ENCODE results near the gene AMD1. TPM values are rescaled to one million over a fixed set of nuclear protein-coding genes. Genes with fewer than 3 reads are reported as not detected.
A peak's percentile ranks its signal among the peaks of the same experiment; 100 is the strongest.
"Not testable (repeated sequence)": the region's sequence is repeated elsewhere in the genome, so short reads cannot be mapped to it uniquely, and the experiment has no call there.

Gene AMD1
- total RNA-seq (100 to 1,000 TPM; 101 to 121 TPM), total RNA-seq (226 to 521 reads per million in 2 donors)

- peak; percentile 83 to 92 (median 90) for DNase-seq
- no peaks in the 10 kb centered on the region for H3K9me3 ChIP-seq (ENCODE audit: control insufficient read depth, low read length, poor library complexity, severe bottlenecking)
- Mint-ChIP-seq H3K27ac (peak within 1 kb of the TSS; percentile 94), H3K36me3 (ENCODE audit: low read depth) (no peaks in the 10 kb centered on the region), H3K4me1 (peaks cover 30% of the 10 kb centered on the region), H3K27me3 (no peaks in the 10 kb centered on the region), H3K4me3 (peak within 1 kb of the TSS; percentile 96)
- peak; percentile 80 for ATAC-seq
These were observed at the start of gene AMD1 for GRCh38 chr6:110873981-110874879. Gene AMD1, plus strand, starts transcription at chr6:110874785. Its CDS starts 321 bp downstream, at chr6:110875106.

DNA sequence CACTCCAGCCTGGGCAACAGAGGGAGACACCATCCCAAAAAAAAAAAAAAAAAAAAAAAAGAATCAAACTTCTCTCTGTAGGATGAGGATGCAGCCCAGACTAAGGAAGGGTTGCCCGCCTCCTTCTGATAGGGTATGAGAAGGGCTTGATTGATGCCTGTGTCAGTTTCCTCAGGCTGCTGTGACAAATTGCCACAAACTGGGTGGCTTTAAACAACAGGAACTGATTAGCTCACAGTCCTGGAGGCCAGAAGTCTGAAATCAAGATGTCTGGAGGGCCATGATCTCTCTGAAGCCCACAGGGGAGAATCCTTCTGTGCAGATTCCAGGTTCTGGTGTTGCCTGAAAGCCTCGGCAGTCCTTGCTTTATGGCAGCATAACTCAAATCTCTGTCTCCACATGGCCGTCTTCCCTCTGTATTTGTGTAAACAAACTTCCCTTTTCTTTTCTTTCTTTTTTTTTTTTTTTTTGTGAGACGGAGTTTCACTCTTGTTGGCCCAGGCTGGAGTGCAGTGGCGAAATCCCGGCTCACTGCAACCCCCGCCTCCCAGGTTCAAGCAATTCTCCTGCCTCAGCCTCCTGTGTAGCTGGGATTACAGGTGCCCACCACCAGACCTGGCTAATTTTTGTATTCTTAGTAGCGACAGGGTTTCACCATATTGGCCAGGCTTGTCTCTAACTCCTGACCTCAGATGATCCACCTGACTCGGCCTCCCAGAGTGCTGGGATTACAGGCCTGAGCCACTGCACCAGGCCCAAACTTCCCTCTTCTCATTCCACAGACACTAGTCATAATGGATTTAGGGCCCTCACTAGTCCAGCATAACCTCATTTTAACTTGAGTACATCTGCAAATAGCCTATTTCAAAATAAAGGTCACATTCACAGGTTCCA, 48.1 kb upstream of the AMD1 start:
- Mint-ChIP-seq H3K4me3 (no peak overlapping the region), H3K27me3 (peaks cover 5% of the 10 kb centered on the region), H3K4me1 (peaks cover 8% of the 10 kb centered on the region), H3K36me3 (ENCODE audit: low read depth) (peaks cover 3% of the 10 kb centered on the region), H3K27ac (no peak overlapping the region)
- no peaks in the 10 kb centered on the region for H3K9me3 ChIP-seq (ENCODE audit: control insufficient read depth, low read length, poor library complexity, severe bottlenecking)
- no peak for DNase-seq
- ATAC-seq, result no peak

DNA sequence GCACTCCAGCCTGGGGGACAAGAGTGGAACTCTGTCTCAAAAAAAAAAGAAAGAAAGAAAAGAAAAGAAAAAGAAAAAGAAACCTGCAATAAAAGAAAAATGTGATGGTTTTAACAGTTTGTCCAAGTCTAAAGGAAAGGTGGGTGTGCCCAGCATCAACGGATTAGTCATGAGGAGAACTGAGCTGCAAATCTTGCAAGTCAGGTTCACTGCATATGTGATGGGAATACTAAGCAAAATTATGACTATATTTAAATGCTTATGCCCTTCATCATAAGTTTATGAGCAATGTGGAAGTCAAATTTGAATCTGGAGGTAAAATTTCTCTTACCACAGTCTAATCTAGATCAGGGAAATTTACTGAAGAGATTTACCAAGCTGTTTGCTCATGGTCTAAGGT, 46.2 kb upstream of the AMD1 start:
- ATAC-seq, result no peak

DNA sequence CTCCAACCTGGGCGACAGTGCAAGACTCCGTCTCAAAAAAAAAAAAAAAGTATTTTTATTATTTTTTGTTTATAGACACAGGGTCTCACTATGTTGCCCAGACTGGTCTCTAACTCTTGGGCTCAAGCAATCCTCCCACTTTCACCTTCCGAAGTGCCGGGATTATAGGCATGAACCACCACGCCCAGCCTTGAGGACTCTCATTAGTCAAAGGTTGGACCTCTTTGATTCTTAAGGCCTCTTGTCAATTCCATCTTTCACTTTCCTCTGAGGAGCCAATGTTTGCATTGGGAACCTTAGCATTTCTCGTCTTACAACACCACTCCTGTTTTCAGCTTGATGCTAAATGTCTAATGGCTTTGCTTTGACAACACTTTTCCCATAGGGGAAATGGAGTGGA, 43.2 kb upstream of the AMD1 start:
- Mint-ChIP-seq H3K27me3 (no peaks in the 10 kb centered on the region), H3K4me3 (no peak overlapping the region), H3K4me1 (no peaks in the 10 kb centered on the region), H3K36me3 (ENCODE audit: low read depth) (no peaks in the 10 kb centered on the region), H3K27ac (no peak overlapping the region)
- DNase-seq, result no peak
- H3K9me3 ChIP-seq (ENCODE audit: control insufficient read depth, low read length, poor library complexity, severe bottlenecking), result no peaks in the 10 kb centered on the region
- no peak for ATAC-seq

More for the DNA sequence above, 46.2 kb upstream of the AMD1 start:
- H3K4me1 Mint-ChIP-seq, result no peaks in the 10 kb centered on the region
- DNase-seq, result no peak
- no peaks in the 10 kb centered on the region for H3K27me3 Mint-ChIP-seq
- H3K27ac Mint-ChIP-seq, result no peak overlapping the region
- H3K9me3 ChIP-seq (ENCODE audit: control insufficient read depth, low read length, poor library complexity, severe bottlenecking), result no peaks in the 10 kb centered on the region
- H3K36me3 Mint-ChIP-seq (ENCODE audit: low read depth), result no peaks in the 10 kb centered on the region
- H3K4me3 Mint-ChIP-seq, result no peak overlapping the region

GRCh38 chr6:110833831-110834230, 40.8 kb upstream of the AMD1 start:
- Mint-ChIP-seq H3K4me1 (no peaks in the 10 kb centered on the region), H3K4me3 (no peak overlapping the region), H3K27ac (no peak overlapping the region), H3K36me3 (ENCODE audit: low read depth) (no peaks in the 10 kb centered on the region), H3K27me3 (no peaks in the 10 kb centered on the region)
- ATAC-seq, result no peak
- no peak for DNase-seq
- no peaks in the 10 kb centered on the region for H3K9me3 ChIP-seq (ENCODE audit: control insufficient read depth, low read length, poor library complexity, severe bottlenecking)

GRCh38 chr6:110835751-110836150, 38.8 kb upstream of the AMD1 start:
- not testable (repeated sequence) for H3K27ac Mint-ChIP-seq; DNase-seq; H3K4me1 Mint-ChIP-seq; H3K9me3 ChIP-seq (ENCODE audit: control insufficient read depth, low read length, poor library complexity, severe bottlenecking); H3K36me3 Mint-ChIP-seq (ENCODE audit: low read depth); H3K27me3 Mint-ChIP-seq; ATAC-seq; H3K4me3 Mint-ChIP-seq

DNA sequence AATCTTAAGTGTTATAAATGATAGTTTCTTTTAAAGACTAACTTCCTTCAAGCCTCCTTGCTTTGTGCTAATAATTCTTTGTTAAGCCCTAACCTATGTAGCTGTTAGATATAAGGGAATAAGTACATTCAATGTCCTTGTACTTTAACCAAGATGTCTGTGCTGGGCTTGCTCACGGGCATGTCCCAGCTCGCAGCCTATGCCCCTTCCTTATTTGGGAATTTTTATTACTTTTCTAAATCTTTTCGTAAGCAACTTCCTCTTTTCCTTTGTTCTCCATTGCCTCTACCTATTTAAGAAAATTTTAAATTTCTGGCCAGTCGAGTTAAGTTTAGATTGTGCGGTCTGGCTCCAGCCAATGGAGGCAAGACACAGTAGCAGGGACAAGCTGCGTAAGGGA, 33.3 kb upstream of the AMD1 start:
- Mint-ChIP-seq H3K4me3 (no peak overlapping the region), H3K27me3 (no peaks in the 10 kb centered on the region), H3K36me3 (ENCODE audit: low read depth) (no peaks in the 10 kb centered on the region), H3K27ac (no peak overlapping the region), H3K4me1 (no peaks in the 10 kb centered on the region)
- DNase-seq (no peak), ATAC-seq (no peak)
- H3K9me3 ChIP-seq (ENCODE audit: control insufficient read depth, low read length, poor library complexity, severe bottlenecking), result no peaks in the 10 kb centered on the region

DNA sequence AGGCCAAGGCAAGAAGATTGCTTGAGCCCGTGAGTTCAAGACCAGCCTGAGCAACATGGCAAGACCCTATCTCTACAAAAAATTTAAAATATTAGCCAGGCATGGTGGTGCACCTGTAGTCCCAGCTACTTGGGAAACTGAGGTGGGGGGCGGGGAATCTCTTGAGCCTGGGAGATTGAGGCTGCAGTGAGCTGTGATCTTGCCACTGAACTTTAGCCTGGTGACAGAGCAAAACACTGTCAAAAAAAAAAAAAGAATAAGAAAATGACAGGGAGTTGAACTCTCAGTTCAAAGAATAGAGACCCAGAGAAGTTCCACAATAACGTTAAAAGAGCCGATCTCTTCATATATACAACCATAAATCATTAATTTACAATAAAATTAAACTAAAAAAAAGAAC, 24.8 kb upstream of the AMD1 start:
- ATAC-seq, result no peak
- H3K36me3 Mint-ChIP-seq (ENCODE audit: low read depth), result no peaks in the 10 kb centered on the region
- no peak overlapping the region for H3K27ac Mint-ChIP-seq
- no peaks in the 10 kb centered on the region for H3K27me3 Mint-ChIP-seq
- H3K4me3 Mint-ChIP-seq, result no peak overlapping the region
- DNase-seq, result no peak
- no peaks in the 10 kb centered on the region for H3K4me1 Mint-ChIP-seq
- H3K9me3 ChIP-seq (ENCODE audit: control insufficient read depth, low read length, poor library complexity, severe bottlenecking), result no peaks in the 10 kb centered on the region

- no peak overlapping the region for H3K4me3 Mint-ChIP-seq
These were observed 21.8 kb upstream of the AMD1 start for GRCh38 chr6:110852773-110853172.

GRCh38 chr6:110853754-110854477, 20.7 kb upstream of the AMD1 start:
- ATAC-seq (no peak), DNase-seq (no peak)
- no peaks in the 10 kb centered on the region for H3K4me1 Mint-ChIP-seq
- no peak overlapping the region for H3K27ac Mint-ChIP-seq
- no peaks in the 10 kb centered on the region for H3K9me3 ChIP-seq (ENCODE audit: control insufficient read depth, low read length, poor library complexity, severe bottlenecking)
- no peaks in the 10 kb centered on the region for H3K36me3 Mint-ChIP-seq (ENCODE audit: low read depth)
- no peak overlapping the region for H3K4me3 Mint-ChIP-seq
- no peaks in the 10 kb centered on the region for H3K27me3 Mint-ChIP-seq

More at GRCh38 chr6:110852773-110853172, 21.8 kb upstream of the AMD1 start:
- H3K4me1 Mint-ChIP-seq, result no peaks in the 10 kb centered on the region
- no peak overlapping the region for H3K27ac Mint-ChIP-seq
- no peaks in the 10 kb centered on the region for H3K9me3 ChIP-seq (ENCODE audit: control insufficient read depth, low read length, poor library complexity, severe bottlenecking)
- DNase-seq (no peak), ATAC-seq (no peak)
- H3K36me3 Mint-ChIP-seq (ENCODE audit: low read depth), result no peaks in the 10 kb centered on the region
- no peaks in the 10 kb centered on the region for H3K27me3 Mint-ChIP-seq

GRCh38 chr6:110856296-110856695, 18.3 kb upstream of the AMD1 start:
- Mint-ChIP-seq H3K27me3 (no peaks in the 10 kb centered on the region), H3K4me1 (peaks cover 5% of the 10 kb centered on the region), H3K36me3 (ENCODE audit: low read depth) (no peaks in the 10 kb centered on the region), H3K4me3 (no peak overlapping the region), H3K27ac (no peak overlapping the region)
- H3K9me3 ChIP-seq (ENCODE audit: control insufficient read depth, low read length, poor library complexity, severe bottlenecking), result no peaks in the 10 kb centered on the region
- ATAC-seq, result no peak
- no peak for DNase-seq

DNA sequence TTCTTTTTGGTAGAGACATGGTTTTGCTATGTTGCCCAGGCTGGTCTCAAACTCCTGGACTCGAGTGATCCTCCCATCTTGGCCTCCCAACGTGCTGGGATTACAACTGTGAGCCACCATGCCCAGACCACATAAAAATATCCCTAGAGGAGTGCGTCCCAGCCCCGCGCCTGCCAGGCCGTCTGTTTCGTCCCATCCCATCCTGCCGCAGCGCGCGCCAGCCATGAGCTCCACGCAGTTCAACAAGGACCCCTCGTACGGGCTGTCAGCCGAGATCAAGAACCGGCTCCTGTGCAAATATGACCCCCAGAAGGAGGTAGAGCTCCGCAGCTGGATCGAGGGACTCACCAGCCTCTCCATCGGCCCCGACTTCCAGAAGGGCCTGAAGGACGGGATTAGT, 16.6 kb upstream of the AMD1 start:
- H3K4me3 Mint-ChIP-seq, result no peak overlapping the region
- ATAC-seq, result no peak
- no peak overlapping the region for H3K27ac Mint-ChIP-seq
- no peaks in the 10 kb centered on the region for H3K27me3 Mint-ChIP-seq
- no peaks in the 10 kb centered on the region for H3K36me3 Mint-ChIP-seq (ENCODE audit: low read depth)
- H3K9me3 ChIP-seq (ENCODE audit: control insufficient read depth, low read length, poor library complexity, severe bottlenecking), result no peaks in the 10 kb centered on the region
- no peak for DNase-seq
- H3K4me1 Mint-ChIP-seq, result peaks cover 5% of the 10 kb centered on the region
